Astrocyte (in vitro differentiated cells and primary cell): ENCODE measurements around the gene INSC. TPM values are rescaled to one million over a fixed set of nuclear protein-coding genes. Genes with fewer than 3 reads are reported as not detected.

Source experiments
- DNase-seq: peaks from one replicate; pipeline ENCODE4 v3.0.0-alpha.2; 2010; ENCODE audit warnings: low read depth
- FAIRE-seq: peaks from 2 replicates; lab custom pipeline; 2011; peaks lifted over from hg19 to GRCh38; lab: Jason Lieb, UNC
- H2AFZ ChIP-seq: 2 replicates; pipeline ENCODE4 v1.6.0; 2012; ENCODE audit warnings: low read depth, low read length, inconsistent platforms
- H3K27ac ChIP-seq: 2 replicates; pipeline ENCODE4 v1.5.1; 2011; ENCODE audit warnings: low read depth, low read length, inconsistent platforms
- H3K27me3 ChIP-seq: 2 replicates; pipeline ENCODE4 v1.6.0; 2011; ENCODE audit warnings: low read length, inconsistent platforms; ENCODE audit not compliant: insufficient read depth
- H3K36me3 ChIP-seq: 2 replicates; pipeline ENCODE4 v1.5.1; 2011; ENCODE audit warnings: low read length, inconsistent platforms; ENCODE audit not compliant: insufficient read depth
- H3K4me1 ChIP-seq: 2 replicates; pipeline ENCODE4 v1.5.1; 2011; ENCODE audit warnings: low read length, inconsistent platforms; ENCODE audit not compliant: insufficient read depth
- H3K4me2 ChIP-seq: 2 replicates; pipeline ENCODE4 v1.6.0; 2012; ENCODE audit warnings: low read length, inconsistent platforms
- H3K4me3 ChIP-seq: 2 replicates; pipeline ENCODE4 v1.5.1; 2011; ENCODE audit warnings: low read depth, mild to moderate bottlenecking, low read length, inconsistent platforms; ENCODE audit not compliant: insufficient read depth
- H3K79me2 ChIP-seq: 2 replicates; pipeline ENCODE4 v1.6.0; 2012; ENCODE audit warnings: mild to moderate bottlenecking, low read length, inconsistent platforms; ENCODE audit not compliant: insufficient read depth
- H3K9ac ChIP-seq: 2 replicates; pipeline ENCODE4 v1.6.0; 2012; ENCODE audit warnings: mild to moderate bottlenecking, low read length, inconsistent platforms
- H3K9me3 ChIP-seq: 2 replicates; pipeline ENCODE4 v1.5.1; 2012; ENCODE audit warnings: low read depth, mild to moderate bottlenecking, low read length, inconsistent platforms; ENCODE audit not compliant: insufficient read depth
- H4K20me1 ChIP-seq: 2 replicates; pipeline ENCODE4 v1.6.0; 2012; ENCODE audit warnings: low read length, inconsistent platforms; ENCODE audit not compliant: insufficient read depth
- H3K27ac Mint-ChIP-seq: one replicate; pipeline ENCODE4 v1.8.0; 2021; ENCODE audit warnings: mild to moderate bottlenecking, mixed read lengths; ENCODE audit not compliant: unreplicated experiment
- H3K27me3 Mint-ChIP-seq: one replicate; pipeline ENCODE4 v1.8.0; 2021; ENCODE audit warnings: low read depth, mixed read lengths; ENCODE audit not compliant: unreplicated experiment
- H3K36me3 Mint-ChIP-seq: one replicate; pipeline ENCODE4 v1.8.0; 2021; ENCODE audit warnings: low read depth, mixed read lengths; ENCODE audit not compliant: unreplicated experiment
- H3K4me1 Mint-ChIP-seq: one replicate; pipeline ENCODE4 v1.8.0; 2021; ENCODE audit warnings: low read depth, mixed read lengths; ENCODE audit not compliant: unreplicated experiment
- H3K4me3 Mint-ChIP-seq: one replicate; pipeline ENCODE4 v1.8.0; 2021; ENCODE audit warnings: mild to moderate bottlenecking, moderate library complexity, mixed read lengths; ENCODE audit not compliant: unreplicated experiment
- H3K9me3 Mint-ChIP-seq: one replicate; pipeline ENCODE4 v1.8.0; 2021; ENCODE audit warnings: mild to moderate bottlenecking, mixed read lengths; ENCODE audit not compliant: unreplicated experiment
- CTCF ChIP-seq: IDR thresholded peaks from 2 replicates; pipeline ENCODE4 v1.5.1; 2011; ENCODE audit warnings: low read depth, mild to moderate bottlenecking, inconsistent platforms, low read length, moderate library complexity; ENCODE audit not compliant: insufficient read depth
- EZH2 ChIP-seq: IDR thresholded peaks from 2 replicates; pipeline ENCODE4 v1.6.1; 2012; ENCODE audit warnings: mild to moderate bottlenecking, low read length, inconsistent platforms; ENCODE audit not compliant: insufficient read depth
- total RNA-seq: library from RNA; stranded (reverse); gene quantifications from 2 replicates; pipeline ENCODE4 v1.2.1, GENCODE V29; 2021

The INSC gene
- total RNA-seq, 1 donor from 2014 or later, result not detected

GRCh38 chr11:15201586-15201985 is 86.9 kb downstream of the INSC start:
- no peak overlapping the region for H3K4me2 ChIP-seq
- peaks cover 4% of the 10 kb centered on the region for H3K4me1 ChIP-seq
- H4K20me1 ChIP-seq, result no peaks in the 10 kb centered on the region
- H2AFZ ChIP-seq, result no peak overlapping the region
- H3K4me3 ChIP-seq, result no peak overlapping the region
- H3K9me3 ChIP-seq, result no peaks in the 10 kb centered on the region
- no peak for DNase-seq
- no peak overlapping the region for H3K4me3 Mint-ChIP-seq
- no peak for FAIRE-seq
- H3K27ac ChIP-seq, result no peak overlapping the region
- TF ChIP-seq EZH2, result no peak
- no peak for TF ChIP-seq CTCF
- H3K4me1 Mint-ChIP-seq, result no peaks in the 10 kb centered on the region
- no peaks in the 10 kb centered on the region for H3K36me3 ChIP-seq
- no peak overlapping the region for H3K9ac ChIP-seq
- H3K27me3 Mint-ChIP-seq, result peaks cover 40% of the 10 kb centered on the region
- peaks cover 3% of the 10 kb centered on the region for H3K27me3 ChIP-seq
- H3K79me2 ChIP-seq, result no peaks in the 10 kb centered on the region
- H3K27ac Mint-ChIP-seq, result no peak overlapping the region
- H3K36me3 Mint-ChIP-seq, result peaks cover 3% of the 10 kb centered on the region
- H3K9me3 Mint-ChIP-seq, result no peaks in the 10 kb centered on the region

- Mint-ChIP-seq H3K4me1 (no peaks in the 10 kb centered on the region), H3K36me3 (peaks cover 3% of the 10 kb centered on the region), H3K27ac (no peak overlapping the region), H3K27me3 (peaks cover 41% of the 10 kb centered on the region), H3K4me3 (no peak overlapping the region), H3K9me3 (no peaks in the 10 kb centered on the region)
- Histone ChIP-seq H3K27ac (no peak overlapping the region), H2AFZ (no peak overlapping the region), H3K4me2 (no peak overlapping the region), H3K4me3 (no peak overlapping the region), H3K9ac (no peak overlapping the region), H3K4me1 (peaks cover 4% of the 10 kb centered on the region), H3K36me3 (no peaks in the 10 kb centered on the region), H3K9me3 (no peaks in the 10 kb centered on the region), H3K27me3 (peaks cover 3% of the 10 kb centered on the region), H3K79me2 (no peaks in the 10 kb centered on the region), H4K20me1 (no peaks in the 10 kb centered on the region)
- no peak for FAIRE-seq
- no peak for DNase-seq
- no peak for TF ChIP-seq CTCF
- TF ChIP-seq EZH2, result no peak
These were observed 87.9 kb downstream of the INSC start for GRCh38 chr11:15202626-15203025.

- H3K9me3 ChIP-seq, result no peaks in the 10 kb centered on the region
- TF ChIP-seq CTCF (no peak), EZH2 (no peak)
- Mint-ChIP-seq H3K4me3 (no peak overlapping the region), H3K36me3 (peaks cover 3% of the 10 kb centered on the region), H3K27ac (no peak overlapping the region), H3K4me1 (peaks cover 4% of the 10 kb centered on the region), H3K9me3 (no peaks in the 10 kb centered on the region), H3K27me3 (peaks cover 51% of the 10 kb centered on the region)
- no peaks in the 10 kb centered on the region for H3K79me2 ChIP-seq
- no peak overlapping the region for H3K4me3 ChIP-seq
- no peak overlapping the region for H3K27ac ChIP-seq
- H3K4me2 ChIP-seq, result no peak overlapping the region
- H2AFZ ChIP-seq, result no peak overlapping the region
- FAIRE-seq, result no peak
- no peak overlapping the region for H3K9ac ChIP-seq
- no peaks in the 10 kb centered on the region for H3K36me3 ChIP-seq
- no peaks in the 10 kb centered on the region for H3K4me1 ChIP-seq
- no peaks in the 10 kb centered on the region for H4K20me1 ChIP-seq
- peaks cover 3% of the 10 kb centered on the region for H3K27me3 ChIP-seq
- DNase-seq, result no peak
These were observed 90.0 kb downstream of the INSC start for GRCh38 chr11:15204711-15205110.
